IMR-90 (cell line): Measurements from ENCODE around the gene RAB11FIP4. TPM values are rescaled to one million over a fixed set of nuclear protein-coding genes. Genes with fewer than 3 reads are reported as not detected.

ENCODE experiments used
- ATAC-seq: fragments of 200-7000 bp; cut with Tn5 transposase; 2 replicates; pipeline ENCODE4 v1.9.1; 2020; ENCODE audit warnings: low read depth, mild to moderate bottlenecking, moderate library complexity
- BruUV-seq: library from RNA; stranded (reverse); fragments of 400-500 nt; replicated peaks from 2 replicates; lab custom pipeline; 2021; lab: Mats Ljungman, UMichigan
- CTCF ChIA-PET: fragments of 300-600 bp; formaldehyde crosslinking; extraction: SDS; loops from one replicate; lab custom pipeline; 2021; ENCODE audit warnings: antibody characterized with exemption; lab: Yijun Ruan, JAX
- POLR2A ChIA-PET: fragments of 300-600 bp; sonication (Branson Sonifier 250); formaldehyde crosslinking; loops from one replicate; lab custom pipeline; 2022; ENCODE audit warnings: antibody characterized with exemption; ENCODE audit not compliant: unreplicated experiment; lab: Charles Lee
- DNase-seq: peaks from one replicate; pipeline ENCODE4 v3.0.0; 2013
- H2AFZ ChIP-seq: replicated peaks from 2 replicates; pipeline ENCODE3; 2013; ENCODE audit warnings: low read length, mild to moderate bottlenecking; ENCODE audit not compliant: poor library complexity
- H2AK5ac ChIP-seq: 2 replicates; pipeline ENCODE4 v1.6.1; 2013; ENCODE audit warnings: low read depth, low read length, inconsistent platforms
- H2AK9ac ChIP-seq: replicated peaks from 2 replicates; pipeline ENCODE3; 2013; ENCODE audit warnings: mild to moderate bottlenecking, low read depth, low read length, moderate library complexity; ENCODE audit not compliant: poor library complexity
- H2BK120ac ChIP-seq: 2 replicates; pipeline ENCODE4 v1.6.1; 2013; ENCODE audit warnings: low read depth, low read length, inconsistent platforms
- H2BK15ac ChIP-seq: 3 replicates; pipeline ENCODE4 v1.6.1; 2013; ENCODE audit warnings: low read depth, low read length, inconsistent platforms
- H2BK20ac ChIP-seq: 2 replicates; pipeline ENCODE4 v1.6.1; 2013; ENCODE audit warnings: low read depth, mild to moderate bottlenecking, inconsistent platforms, low read length, moderate library complexity
- H2BK5ac ChIP-seq: 2 replicates; pipeline ENCODE4 v1.6.1; 2013; ENCODE audit warnings: mild to moderate bottlenecking, low read depth, low read length, inconsistent platforms; ENCODE audit not compliant: poor library complexity, severe bottlenecking
- H3K14ac ChIP-seq: replicated peaks from 2 replicates; pipeline ENCODE4 v1.6.1; 2013; ENCODE audit warnings: low read depth, low read length, inconsistent platforms
- H3K18ac ChIP-seq: 2 replicates; pipeline ENCODE4 v1.6.1; 2013; ENCODE audit warnings: low read depth, low read length, control low read depth
- H3K23ac ChIP-seq: 2 replicates; pipeline ENCODE4 v1.6.1; 2013; ENCODE audit warnings: low read depth, low read length, inconsistent platforms
- H3K27ac ChIP-seq: 2 replicates; pipeline ENCODE4 v1.5.1; 2013; ENCODE audit warnings: mild to moderate bottlenecking, control low read depth, low read length; ENCODE audit not compliant: insufficient read depth
- H3K27me3 ChIP-seq: 2 replicates; pipeline ENCODE4 v1.6.1; 2013; ENCODE audit warnings: low read length; ENCODE audit not compliant: control insufficient read depth, insufficient read depth
- H3K36me3 ChIP-seq: 2 replicates; pipeline ENCODE4 v1.6.1; 2013; ENCODE audit warnings: low read length, mixed read lengths; ENCODE audit not compliant: control insufficient read depth, insufficient read depth
- H3K4ac ChIP-seq: 2 replicates; pipeline ENCODE4 v1.6.1; 2013; ENCODE audit warnings: low read depth, low read length, inconsistent platforms
- H3K4me1 ChIP-seq: 2 replicates; pipeline ENCODE4 v1.6.1; 2013; ENCODE audit warnings: low read length, mixed read lengths; ENCODE audit not compliant: control insufficient read depth, insufficient read depth
- H3K4me2 ChIP-seq: 2 replicates; pipeline ENCODE4 v1.6.1; 2013; ENCODE audit warnings: low read depth, mild to moderate bottlenecking, control low read depth, low read length, moderate library complexity
- H3K4me3 ChIP-seq: 2 replicates; pipeline ENCODE4 v1.5.1; 2013; ENCODE audit warnings: low read depth, mild to moderate bottlenecking, control low read depth, low read length, moderate library complexity; ENCODE audit not compliant: insufficient read depth
- H3K56ac ChIP-seq: 2 replicates; pipeline ENCODE4 v1.6.1; 2013; ENCODE audit warnings: low read length, inconsistent platforms; ENCODE audit not compliant: insufficient read depth; ENCODE audit errors: extremely low read depth
- H3K79me1 ChIP-seq, 2 experiments: 2 replicates each; pipeline ENCODE4 v1.6.1; 2013; ENCODE audit warnings: low read length in 2 of 2, inconsistent platforms in 1 of 2, low read depth in 1 of 2
- H3K9ac ChIP-seq: 2 replicates; pipeline ENCODE4 v1.6.1; 2013; ENCODE audit warnings: low read depth, low read length, control low read depth
- H3K9me1 ChIP-seq: 2 replicates; pipeline ENCODE4 v1.6.1; 2013; ENCODE audit warnings: low read length, inconsistent platforms; ENCODE audit not compliant: insufficient read depth
- H3K9me3 ChIP-seq: 2 replicates; pipeline ENCODE4 v1.6.1; 2013; ENCODE audit warnings: low read length; ENCODE audit not compliant: control insufficient read depth, insufficient read depth
- H4K20me1 ChIP-seq: 2 replicates; pipeline ENCODE4 v1.6.1; 2013; ENCODE audit warnings: low read length, inconsistent platforms; ENCODE audit not compliant: insufficient read depth
- H4K5ac ChIP-seq: 2 replicates; pipeline ENCODE4 v1.6.1; 2013; ENCODE audit warnings: mild to moderate bottlenecking, low read depth, low read length, control low read depth
- H4K8ac ChIP-seq, 2 experiments: 2 replicates each; pipeline ENCODE4 v1.6.1; 2013; ENCODE audit warnings: low read depth in 2 of 2, low read length in 2 of 2, control low read depth in 1 of 2, inconsistent platforms in 1 of 2
- H4K91ac ChIP-seq: 2 replicates; pipeline ENCODE4 v1.6.1; 2013; ENCODE audit warnings: low read depth, low read length, inconsistent platforms; ENCODE audit not compliant: insufficient read depth
- CEBPB ChIP-seq: IDR thresholded peaks from 2 replicates; pipeline ENCODE4 v1.6.1; 2012; ENCODE audit warnings: low read depth, low read length, improper control_type of control experiment
- CHD1 ChIP-seq: IDR thresholded peaks from 2 replicates; pipeline ENCODE4 v1.6.1; 2012; ENCODE audit warnings: low read depth, low read length, improper control_type of control experiment
- FOS ChIP-seq: fragments of 150-350 bp; IDR thresholded peaks from 2 replicates; pipeline ENCODE4 v1.6.1; 2016; ENCODE audit warnings: low read depth, low read length
- RFX5 ChIP-seq: IDR thresholded peaks from 2 replicates; pipeline ENCODE4 v1.8.0; 2012; ENCODE audit warnings: low read depth, mild to moderate bottlenecking, low read length, moderate library complexity
- WGBS, 2 experiments: methylation state at CpG; one replicate each; pipeline versions ENCODE4 v1.1.5 to v1.1.7; 2013; ENCODE audit warnings: missing lambda C conversion rate in 2 of 2; ENCODE audit not compliant: insufficient read length in 1 of 2; ENCODE audit errors: extremely low coverage in 2 of 2; 5-methylcytosine and 5-hydroxymethylcytosine counted together
- dilution Hi-C: fragments of 300-500 bp; cut with HindIII; formaldehyde crosslinking; loops from one replicate; pipeline ENCODE4 v1.14.3; 2018; ENCODE audit warnings: low sequenced_read_pairs; ENCODE audit not compliant: unreplicated experiment
- in situ Hi-C: fragments of 300-500 bp; cut with MboI; formaldehyde crosslinking; loops from 3 replicates; pipeline ENCODE4 v1.14.3; 2019; ENCODE audit warnings: low sequenced_read_pairs, inconsistent platforms, mixed read lengths
- intact Hi-C: fragments of 100-400 bp; cut with micrococcal nuclease; formaldehyde crosslinking; loops from 2 replicates; pipeline ENCODE4 v1.10.0; 2022
- polyA plus RNA-seq, 3 experiments: library from polyadenylated mRNA; depleted of rRNA; stranded (reverse); fragments of >200 nt; gene quantifications; 2 replicates each; pipeline ENCODE4 v1.2.3, GENCODE V29; 2012; ENCODE audit warnings: low replicate concordance in 1 of 3
- total RNA-seq: library from RNA; depleted of rRNA; stranded (reverse); fragments of >200 nt; gene quantifications from 2 replicates; pipeline ENCODE4 v1.2.3, GENCODE V29; 2012

Gene RAB11FIP4
- total and polyA plus RNA-seq, 2 of the 4 experiments (the other 2 are of a cell fraction) = 0.68 to 1.1 TPM

DNA sequence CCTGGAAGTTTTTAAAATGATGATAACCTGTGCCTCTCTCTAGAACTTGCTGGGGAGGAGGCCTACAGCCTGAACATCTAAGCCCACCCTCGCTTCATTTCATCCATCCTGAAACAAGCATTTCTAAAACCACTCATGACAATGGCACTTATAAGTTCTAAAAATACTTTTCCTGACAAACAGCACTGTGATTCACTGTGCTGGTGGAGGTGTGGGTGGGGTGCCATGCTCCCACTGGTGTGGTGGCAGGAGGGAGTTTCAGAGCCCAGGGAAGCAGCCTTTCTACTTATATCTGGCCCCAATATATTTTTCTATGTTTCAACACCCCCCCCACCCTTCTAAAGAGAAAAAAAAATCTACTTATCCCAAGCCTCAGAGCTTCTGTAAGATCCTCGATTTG, 52.6 kb downstream of the RAB11FIP4 start:
- peak overlapping the region; percentile 42; the same call in 1 of the 2 replicates for H2BK120ac ChIP-seq
- H3K4me1 ChIP-seq = no peaks in the 10 kb centered on the region; the same call in 1 of the 2 replicates
- intact Hi-C loops (no loop called here), in situ Hi-C loops (loop anchor here (5.0 kb wide), 2 partner anchors 83 to 398 kb away; no protein-coding TSS in a partner anchor), dilution Hi-C loops (no loop called here)
- no peaks in the 10 kb centered on the region for H3K79me1 ChIP-seq
- peak overlapping the region in 1 of 2 experiments; percentile 52; a peak in 1 of 4 replicates for H4K8ac ChIP-seq
- BruUV-seq = no TSS peak
- no peak overlapping the region for H3K4me3 ChIP-seq
- no peak overlapping the region for H3K4ac ChIP-seq
- no peaks in the 10 kb centered on the region for H3K9me3 ChIP-seq
- H3K9me1 ChIP-seq = 0 out of 2 replicates have a peak, but pooled peaks cover 3% of the 10 kb centered on the region
- no peak overlapping the region for H2AK5ac ChIP-seq
- H3K27me3 ChIP-seq = peaks cover 4% of the 10 kb centered on the region; the same call in 1 of the 2 replicates
- TF ChIP-seq CHD1 (no peak), FOS (no peak), CEBPB (no peak), RFX5 (no peak)
- H3K14ac ChIP-seq = 0 out of 2 replicates have a peak overlapping the region, but pooled peaks have one; percentile 42
- no peak overlapping the region for H4K91ac ChIP-seq
- H2BK5ac ChIP-seq = no peak overlapping the region
- no peak overlapping the region for H3K4me2 ChIP-seq
- H3K36me3 ChIP-seq = no peaks in the 10 kb centered on the region
- POLR2A ChIA-PET = no interaction called here
- H3K23ac ChIP-seq = no peak overlapping the region
- H3K18ac ChIP-seq = no peak overlapping the region
- H2BK20ac ChIP-seq = no peak overlapping the region
- no CpG with 5 or more reads among the region's 2 CpGs for WGBS, 2 experiments
- no peak overlapping the region for H3K56ac ChIP-seq
- no peaks in the 10 kb centered on the region for H4K20me1 ChIP-seq
- H4K5ac ChIP-seq = no peak overlapping the region
- ATAC-seq = no peak
- H2AK9ac ChIP-seq = peak overlapping the region; percentile 78
- peak; percentile 40 for DNase-seq
- no peak overlapping the region for H3K9ac ChIP-seq
- CTCF ChIA-PET = interaction anchor here (0.9 kb wide), 1 partner anchor 398 kb away, joined by 3 read pairs; no protein-coding TSS in a partner anchor
- H3K27ac ChIP-seq = no peak overlapping the region
- H2BK15ac ChIP-seq = no peak overlapping the region; the same call in 2 of the 3 replicates
- peak overlapping the region; percentile 68 for H2AFZ ChIP-seq
